ENCODE data around the gene MAML2.

MAML2 gene

GRCh38 chr11:96043291-96043690, 299.7 kb downstream of the MAML2 start:
- in situ Hi-C loops (cut with MboI; ENCODE audit: low pct_unique_long_range_greater_than_20kb, low sequenced_read_pairs, unreplicated experiment): no loop called here
- TF ChIP-seq CTCF (IDR thresholded peaks at IDR 0.05; ENCODE audit: extremely low read depth, insufficient read depth, missing control alignments): no peak
- DNase-seq (ENCODE audit: low spot score): no peak

GRCh38 chr11:96038046-96038445, 304.9 kb downstream of the MAML2 start:
- no peak for TF ChIP-seq CTCF (IDR thresholded peaks at IDR 0.05; ENCODE audit: extremely low read depth, insufficient read depth, missing control alignments)
- no peak for DNase-seq (ENCODE audit: low spot score)
- in situ Hi-C loops (cut with MboI; ENCODE audit: low pct_unique_long_range_greater_than_20kb, low sequenced_read_pairs, unreplicated experiment): no loop called here

GRCh38 chr11:96037405-96037949, 305.5 kb downstream of the MAML2 start:
- no peak for DNase-seq (ENCODE audit: low spot score)
- in situ Hi-C loops (cut with MboI; ENCODE audit: low pct_unique_long_range_greater_than_20kb, low sequenced_read_pairs, unreplicated experiment): no loop called here
- TF ChIP-seq CTCF (IDR thresholded peaks at IDR 0.05; ENCODE audit: extremely low read depth, insufficient read depth, missing control alignments): no peak

GRCh38 chr11:96036863-96037262, 306.1 kb downstream of the MAML2 start:
- no peak for DNase-seq (ENCODE audit: low spot score)
- in situ Hi-C loops (cut with MboI; ENCODE audit: low pct_unique_long_range_greater_than_20kb, low sequenced_read_pairs, unreplicated experiment): no loop called here

GRCh38 chr11:96035740-96036078, 307.3 kb downstream of the MAML2 start:
- in situ Hi-C loops (cut with MboI; ENCODE audit: low pct_unique_long_range_greater_than_20kb, low sequenced_read_pairs, unreplicated experiment): no loop called here
- TF ChIP-seq CTCF (IDR thresholded peaks at IDR 0.05; ENCODE audit: extremely low read depth, insufficient read depth, missing control alignments): no peak
- no peak for DNase-seq (ENCODE audit: low spot score)

More at GRCh38 chr11:96036863-96037262, 306.1 kb downstream of the MAML2 start:
- TF ChIP-seq CTCF (IDR thresholded peaks at IDR 0.05; ENCODE audit: extremely low read depth, insufficient read depth, missing control alignments): no peak

- DNase-seq (ENCODE audit: low spot score): no peak
- in situ Hi-C loops (cut with MboI; ENCODE audit: low pct_unique_long_range_greater_than_20kb, low sequenced_read_pairs, unreplicated experiment): no loop called here
- TF ChIP-seq CTCF (IDR thresholded peaks at IDR 0.05; ENCODE audit: extremely low read depth, insufficient read depth, missing control alignments): no peak
Measured at GRCh38 chr11:96035031-96035739, 307.8 kb downstream of the MAML2 start.

All from GM13977 (cell line).